ENCODE data around the gene ZNF77.
"Not testable (repeated sequence)": the region's sequence is repeated elsewhere in the genome, so short reads cannot be mapped to it uniquely, and the experiment has no call there.

ZNF77 gene

GRCh38 chr19:2923510-2923909 lies 21.3 kb downstream of the ZNF77 start:
- H3K4me3 ChIP-seq (ENCODE audit: low read depth, low read length): no peak overlapping the region
- no peak for TF ChIP-seq CTCF (IDR thresholded peaks at IDR 0.05; ENCODE audit: insufficient read depth, low read depth, low read length, missing control alignments)
- no peak for DNase-seq (ENCODE audit: low read depth)

- H3K4me3 ChIP-seq (ENCODE audit: low read depth, low read length): no peak overlapping the region
- no peak for TF ChIP-seq CTCF (IDR thresholded peaks at IDR 0.05; ENCODE audit: insufficient read depth, low read depth, low read length, missing control alignments)
- DNase-seq (ENCODE audit: low read depth): no peak
Observed at GRCh38 chr19:2922987-2923386, 21.8 kb downstream of the ZNF77 start.

GRCh38 chr19:2917275-2918184 lies 27.2 kb downstream of the ZNF77 start:
- no peak for TF ChIP-seq CTCF (IDR thresholded peaks at IDR 0.05; ENCODE audit: insufficient read depth, low read depth, low read length, missing control alignments)
- no peak for DNase-seq (ENCODE audit: low read depth)
- no peak overlapping the region for H3K4me3 ChIP-seq (ENCODE audit: low read depth, low read length)

- no peak overlapping the region for H3K4me3 ChIP-seq (ENCODE audit: low read depth, low read length)
- no peak for TF ChIP-seq CTCF (IDR thresholded peaks at IDR 0.05; ENCODE audit: insufficient read depth, low read depth, low read length, missing control alignments)
- DNase-seq (ENCODE audit: low read depth): no peak
Observed at GRCh38 chr19:2912306-2912705, 32.5 kb downstream of the ZNF77 start.

- TF ChIP-seq CTCF (IDR thresholded peaks at IDR 0.05; ENCODE audit: insufficient read depth, low read depth, low read length, missing control alignments): no peak
- no peak for DNase-seq (ENCODE audit: low read depth)
- H3K4me3 ChIP-seq (ENCODE audit: low read depth, low read length): no peak overlapping the region
Observed at GRCh38 chr19:2906631-2907195, 38.1 kb downstream of the ZNF77 start.

- TF ChIP-seq CTCF (IDR thresholded peaks at IDR 0.05; ENCODE audit: insufficient read depth, low read depth, low read length, missing control alignments): no peak
- H3K4me3 ChIP-seq (ENCODE audit: low read depth, low read length): no peak overlapping the region
- DNase-seq (ENCODE audit: low read depth): no peak
Observed at GRCh38 chr19:2905918-2906519, 38.8 kb downstream of the ZNF77 start.

- not testable (repeated sequence) for H3K4me3 ChIP-seq (ENCODE audit: low read depth, low read length); DNase-seq (ENCODE audit: low read depth)
Observed at GRCh38 chr19:2903326-2903725, 41.4 kb downstream of the ZNF77 start.

Measured in GM12865 (cell line).